ENCODE data around the gene MYBPC3.

DNA sequence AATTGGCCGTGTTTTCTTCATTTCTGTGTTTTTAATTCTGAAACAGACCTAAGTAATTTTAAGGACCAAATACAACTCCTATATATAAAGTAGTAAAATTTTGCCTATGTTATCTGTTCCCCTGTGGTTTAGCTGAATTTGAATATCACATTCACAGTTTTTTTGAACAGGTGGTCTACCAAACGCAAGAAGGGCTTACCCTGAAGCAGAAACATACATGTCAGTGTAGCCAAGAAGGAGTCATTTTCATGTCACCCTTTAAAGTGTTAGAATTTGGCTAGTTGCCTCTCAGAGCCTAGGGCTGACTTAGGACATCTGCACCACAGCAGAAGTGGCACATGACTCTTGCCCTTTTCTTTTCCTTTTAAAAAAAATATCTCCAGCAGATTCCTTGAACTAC lies 34.3 kb downstream of the MYBPC3 start:
- TF ChIP-seq, protein P1, sequence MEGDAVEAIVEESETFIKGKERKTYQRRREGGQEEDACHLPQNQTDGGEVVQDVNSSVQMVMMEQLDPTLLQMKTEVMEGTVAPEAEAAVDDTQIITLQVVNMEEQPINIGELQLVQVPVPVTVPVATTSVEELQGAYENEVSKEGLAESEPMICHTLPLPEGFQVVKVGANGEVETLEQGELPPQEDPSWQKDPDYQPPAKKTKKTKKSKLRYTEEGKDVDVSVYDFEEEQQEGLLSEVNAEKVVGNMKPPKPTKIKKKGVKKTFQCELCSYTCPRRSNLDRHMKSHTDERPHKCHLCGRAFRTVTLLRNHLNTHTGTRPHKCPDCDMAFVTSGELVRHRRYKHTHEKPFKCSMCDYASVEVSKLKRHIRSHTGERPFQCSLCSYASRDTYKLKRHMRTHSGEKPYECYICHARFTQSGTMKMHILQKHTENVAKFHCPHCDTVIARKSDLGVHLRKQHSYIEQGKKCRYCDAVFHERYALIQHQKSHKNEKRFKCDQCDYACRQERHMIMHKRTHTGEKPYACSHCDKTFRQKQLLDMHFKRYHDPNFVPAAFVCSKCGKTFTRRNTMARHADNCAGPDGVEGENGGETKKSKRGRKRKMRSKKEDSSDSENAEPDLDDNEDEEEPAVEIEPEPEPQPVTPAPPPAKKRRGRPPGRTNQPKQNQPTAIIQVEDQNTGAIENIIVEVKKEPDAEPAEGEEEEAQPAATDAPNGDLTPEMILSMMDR (IDR thresholded peaks at IDR 0.05 in 2 of 3, conservative IDR thresholded peaks at IDR 0.05 in 1 of 3; ENCODE audit: control insufficient read depth in 2 of 3, extremely low read depth in 1 of 3, insufficient read depth in 1 of 3, low read depth in 3 of 3, low read length in 3 of 3), result no peak
- TF ChIP-seq POLR2AphosphoS5 (IDR thresholded peaks at IDR 0.05; ENCODE audit: low read length), result no peak
- no peak for TF ChIP-seq POLR2A (IDR thresholded peaks at IDR 0.05; ENCODE audit: low read depth, low read length)
- no peak for TF ChIP-seq CBX5 (IDR thresholded peaks at IDR 0.05; ENCODE audit: low read depth)
- TF ChIP-seq TCF12 (IDR thresholded peaks at IDR 0.05; ENCODE audit: low read depth, low read length), result no peak
- TF ChIP-seq MXI1 (IDR thresholded peaks at IDR 0.05; ENCODE audit: low read depth, low read length), result no peak
- TF ChIP-seq, protein P2, sequence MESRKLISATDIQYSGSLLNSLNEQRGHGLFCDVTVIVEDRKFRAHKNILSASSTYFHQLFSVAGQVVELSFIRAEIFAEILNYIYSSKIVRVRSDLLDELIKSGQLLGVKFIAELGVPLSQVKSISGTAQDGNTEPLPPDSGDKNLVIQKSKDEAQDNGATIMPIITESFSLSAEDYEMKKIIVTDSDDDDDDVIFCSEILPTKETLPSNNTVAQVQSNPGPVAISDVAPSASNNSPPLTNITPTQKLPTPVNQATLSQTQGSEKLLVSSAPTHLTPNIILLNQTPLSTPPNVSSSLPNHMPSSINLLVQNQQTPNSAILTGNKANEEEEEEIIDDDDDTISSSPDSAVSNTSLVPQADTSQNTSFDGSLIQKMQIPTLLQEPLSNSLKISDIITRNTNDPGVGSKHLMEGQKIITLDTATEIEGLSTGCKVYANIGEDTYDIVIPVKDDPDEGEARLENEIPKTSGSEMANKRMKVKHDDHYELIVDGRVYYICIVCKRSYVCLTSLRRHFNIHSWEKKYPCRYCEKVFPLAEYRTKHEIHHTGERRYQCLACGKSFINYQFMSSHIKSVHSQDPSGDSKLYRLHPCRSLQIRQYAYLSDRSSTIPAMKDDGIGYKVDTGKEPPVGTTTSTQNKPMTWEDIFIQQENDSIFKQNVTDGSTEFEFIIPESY (IDR thresholded peaks at IDR 0.05), result no peak
- TF ChIP-seq FOXK2 (IDR thresholded peaks at IDR 0.05), result no peak
- no peak for TF ChIP-seq CBFB (IDR thresholded peaks at IDR 0.05; ENCODE audit: low read depth)
- no peak for TF ChIP-seq KDM1A (IDR thresholded peaks at IDR 0.05; ENCODE audit: borderline replicate concordance)

Measured in GM12878 (cell line).